Measurements from ENCODE around the gene ZNF629. TPM values are rescaled to one million over a fixed set of nuclear protein-coding genes. Genes with fewer than 3 reads are reported as not detected.

ZNF629 gene
- total RNA-seq (10 to 100 TPM; 19.4 to 21.9 TPM), polyA plus RNA-seq (ENCODE audit: insufficient read depth, low read depth, low replicate concordance) (11.2 TPM)
- long read RNA-seq, donor 1, full-length matches to known transcripts = 5 of 19 reads
- long read RNA-seq, donor 1, partial matches to known transcripts = 14 of 19 reads
- long read RNA-seq, donor 1, other reads (novel, unspliced or antisense) = 0 of 19 reads
- long read RNA-seq, donor 2, full-length matches to known transcripts = 7 of 7 reads
- long read RNA-seq, donor 2, partial matches to known transcripts = 0 of 7 reads
- long read RNA-seq, donor 2, other reads (novel, unspliced or antisense) = 0 of 7 reads

DNA sequence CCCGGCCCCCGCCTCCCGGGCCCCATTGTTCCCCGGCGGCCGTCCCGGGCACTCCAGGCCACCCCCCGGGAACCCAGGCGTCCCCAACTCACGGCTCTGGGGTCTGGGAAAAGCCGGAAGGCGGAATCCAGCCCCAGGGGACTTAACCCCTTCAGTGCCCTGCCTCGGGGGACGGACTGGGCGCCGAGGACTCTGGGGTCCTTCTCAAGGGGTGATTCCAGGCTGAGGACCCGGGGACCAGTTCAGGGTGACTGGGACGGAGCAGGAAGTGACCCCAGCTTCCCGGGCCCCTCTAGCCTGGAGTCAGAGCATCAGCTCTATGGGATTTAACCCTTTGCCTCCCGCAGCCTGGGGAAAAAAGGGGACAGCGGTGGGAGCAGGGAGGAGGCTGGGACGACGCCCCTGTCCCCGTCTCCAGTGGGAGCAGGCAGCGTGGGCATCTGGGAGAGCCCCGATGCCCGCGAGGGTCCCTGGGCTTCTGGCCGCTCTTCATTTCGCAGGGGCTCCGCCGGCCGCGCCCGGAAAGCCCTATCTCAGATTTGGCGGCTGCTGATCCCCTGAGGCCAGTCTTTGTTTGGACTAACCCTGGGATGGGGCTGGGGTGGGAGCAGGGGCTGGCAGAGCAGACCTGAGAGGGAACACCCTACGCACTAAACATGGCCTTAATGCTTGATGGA, at the start of gene ZNF629:
Gene ZNF629 (minus strand): TSS at position 270 of the 677 bp plus-strand sequence. CDS start 2,723 bp downstream, outside the sequence.
- no peak for TF ChIP-seq POLR2A (IDR thresholded peaks at IDR 0.05)
- TF ChIP-seq, protein P1, sequence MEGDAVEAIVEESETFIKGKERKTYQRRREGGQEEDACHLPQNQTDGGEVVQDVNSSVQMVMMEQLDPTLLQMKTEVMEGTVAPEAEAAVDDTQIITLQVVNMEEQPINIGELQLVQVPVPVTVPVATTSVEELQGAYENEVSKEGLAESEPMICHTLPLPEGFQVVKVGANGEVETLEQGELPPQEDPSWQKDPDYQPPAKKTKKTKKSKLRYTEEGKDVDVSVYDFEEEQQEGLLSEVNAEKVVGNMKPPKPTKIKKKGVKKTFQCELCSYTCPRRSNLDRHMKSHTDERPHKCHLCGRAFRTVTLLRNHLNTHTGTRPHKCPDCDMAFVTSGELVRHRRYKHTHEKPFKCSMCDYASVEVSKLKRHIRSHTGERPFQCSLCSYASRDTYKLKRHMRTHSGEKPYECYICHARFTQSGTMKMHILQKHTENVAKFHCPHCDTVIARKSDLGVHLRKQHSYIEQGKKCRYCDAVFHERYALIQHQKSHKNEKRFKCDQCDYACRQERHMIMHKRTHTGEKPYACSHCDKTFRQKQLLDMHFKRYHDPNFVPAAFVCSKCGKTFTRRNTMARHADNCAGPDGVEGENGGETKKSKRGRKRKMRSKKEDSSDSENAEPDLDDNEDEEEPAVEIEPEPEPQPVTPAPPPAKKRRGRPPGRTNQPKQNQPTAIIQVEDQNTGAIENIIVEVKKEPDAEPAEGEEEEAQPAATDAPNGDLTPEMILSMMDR (IDR thresholded peaks at IDR 0.05) = no peak
- peak within 1 kb of the TSS; percentile 77 to 80 for H3K27ac ChIP-seq

DNA sequence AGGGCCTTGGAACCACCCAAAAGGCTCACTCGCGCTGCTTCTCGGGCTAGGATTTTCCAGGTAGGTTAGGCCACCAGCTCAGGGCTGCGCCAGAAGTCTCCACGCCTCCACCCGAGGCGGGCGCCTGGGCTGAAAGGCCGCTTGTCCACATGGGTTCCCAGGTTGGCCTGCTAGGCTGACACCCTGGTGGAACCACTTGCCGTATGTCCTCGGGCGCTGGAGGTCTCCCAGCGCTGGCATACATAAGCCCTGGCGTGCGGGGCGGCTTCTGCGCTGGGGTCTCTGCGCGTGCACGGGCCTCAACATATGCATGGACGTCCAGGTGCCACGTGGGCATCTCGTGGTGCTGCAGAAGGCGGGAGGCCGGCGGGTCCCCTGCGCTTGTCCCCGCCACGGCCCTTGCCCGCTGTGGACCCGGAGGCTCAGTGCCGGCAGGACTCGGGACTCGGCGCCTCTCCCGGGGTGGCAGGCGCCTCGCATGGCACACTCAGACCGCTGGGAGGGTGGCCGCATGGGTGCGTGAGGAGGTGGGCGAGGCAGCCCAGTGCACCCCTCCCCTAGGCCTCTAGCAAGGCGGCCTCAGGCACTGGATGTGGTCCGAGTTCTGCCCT, 47.2 kb upstream of the ZNF629 start:
- no peaks in the 10 kb centered on the region for H3K4me1 ChIP-seq
- 75 to 99% methylated on average over 13 to 32 of the region's 44 CpGs for WGBS, 2 donors
- DNase-seq = no peak
- peak overlapping the region in 1 of 2 donors; percentile 11 for H3K4me3 ChIP-seq
- H3K36me3 ChIP-seq (ENCODE audit: low read depth, missing control alignments) = no peaks in the 10 kb centered on the region
- no peak overlapping the region for H3K27ac ChIP-seq
- no peaks in the 10 kb centered on the region for H3K9me3 ChIP-seq
- no peak for TF ChIP-seq POLR2A (IDR thresholded peaks at IDR 0.05)
- TF ChIP-seq, protein P1 (IDR thresholded peaks at IDR 0.05) = no peak
- H3K27me3 ChIP-seq = no peaks in the 10 kb centered on the region
- intact Hi-C loops (cut with DNase I; ENCODE audit: low total_unique reads) = no loop called here

More for the DNA sequence above, at the start of gene ZNF629:
- peak; percentile 85 for DNase-seq
- intact Hi-C loops (cut with DNase I; ENCODE audit: low total_unique reads) = no loop called here
- Histone ChIP-seq H3K4me1 (peaks cover 17% of the 10 kb centered on the region), H3K4me3 (peak within 1 kb of the TSS; percentile 93 to 96), H3K27me3 (no peaks in the 10 kb centered on the region), H3K36me3 (ENCODE audit: low read depth, missing control alignments) (no peaks in the 10 kb centered on the region), H3K9me3 (no peaks in the 10 kb centered on the region)
- WGBS, 2 donors = 0% methylated on average over 2 to 28 of the region's 37 CpGs

DNA sequence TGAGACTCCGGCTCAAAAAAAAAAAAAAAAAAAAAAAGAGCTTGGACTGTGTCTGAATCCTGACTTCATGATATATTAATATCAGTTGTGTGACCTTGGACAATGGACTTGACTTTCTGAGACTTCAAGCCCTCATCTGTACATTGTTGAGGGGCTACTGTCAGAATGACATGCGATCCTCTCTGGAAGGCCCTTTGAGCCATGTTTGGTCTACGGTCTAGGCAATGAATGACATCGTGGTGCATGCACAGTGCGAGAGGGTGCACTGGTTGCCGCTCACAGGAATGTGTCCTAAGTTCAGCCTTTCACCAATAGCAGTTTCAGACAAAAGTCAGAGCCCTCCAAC, 43.0 kb upstream of the ZNF629 start:
- DNase-seq = no peak
- WGBS, 2 donors = 82 to 87% methylated on average over 6 of the region's 6 CpGs
- TF ChIP-seq, protein P1 (IDR thresholded peaks at IDR 0.05) = no peak
- no peak for TF ChIP-seq POLR2A (IDR thresholded peaks at IDR 0.05)
- Histone ChIP-seq H3K4me3 (no peak overlapping the region), H3K4me1 (no peaks in the 10 kb centered on the region), H3K36me3 (ENCODE audit: low read depth, missing control alignments) (no peaks in the 10 kb centered on the region), H3K9me3 (no peaks in the 10 kb centered on the region), H3K27me3 (no peaks in the 10 kb centered on the region), H3K27ac (no peak overlapping the region)
- intact Hi-C loops (cut with DNase I; ENCODE audit: low total_unique reads) = no loop called here

DNA sequence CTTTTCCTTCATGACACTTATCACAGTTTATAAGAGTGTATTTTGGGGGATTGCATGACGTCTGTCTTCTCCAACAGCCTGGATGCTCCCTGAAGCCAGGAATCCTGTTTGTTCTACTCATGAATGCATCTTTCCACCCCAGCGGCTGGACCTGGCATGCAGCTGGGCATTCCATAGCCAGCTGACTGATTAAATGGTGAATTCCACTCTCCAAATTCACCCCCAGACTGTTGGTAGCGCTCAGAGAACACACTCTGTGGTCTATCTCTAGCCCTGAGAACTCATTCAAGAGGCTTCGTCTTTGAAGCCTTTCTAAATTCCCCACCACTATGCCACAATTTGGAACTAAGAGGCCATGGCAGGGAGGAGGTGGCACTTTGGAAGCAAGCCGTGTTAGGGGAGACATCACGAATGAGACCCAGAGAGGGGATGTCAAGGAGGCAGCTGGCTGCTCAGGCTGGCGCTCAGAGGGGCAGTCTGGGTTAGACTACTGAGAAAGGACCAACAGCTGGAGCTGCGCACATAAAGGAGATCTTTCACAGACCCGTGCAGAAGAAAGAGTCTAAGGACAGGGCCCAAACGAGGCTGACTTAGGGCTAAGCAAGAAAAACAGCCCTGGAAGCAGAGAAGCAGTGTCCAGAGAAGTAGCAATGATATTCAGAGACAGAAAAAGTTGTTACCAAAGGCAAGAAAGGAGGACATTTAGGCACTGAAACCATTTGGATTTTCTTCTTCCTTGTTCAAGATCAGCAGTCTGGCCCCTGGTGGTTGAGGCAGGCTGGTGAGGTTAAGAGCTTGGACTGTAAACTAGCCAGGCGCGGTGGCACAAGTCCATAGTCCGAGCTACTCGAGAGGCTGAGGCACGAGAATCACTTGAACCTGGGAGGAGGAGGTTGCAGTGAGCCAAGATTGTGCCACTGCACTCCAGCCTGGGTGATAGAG, 42.4 kb upstream of the ZNF629 start:
- H3K36me3 ChIP-seq (ENCODE audit: low read depth, missing control alignments) = no peaks in the 10 kb centered on the region
- intact Hi-C loops (cut with DNase I; ENCODE audit: low total_unique reads) = no loop called here
- no peak for TF ChIP-seq POLR2A (IDR thresholded peaks at IDR 0.05)
- TF ChIP-seq, protein P1 (IDR thresholded peaks at IDR 0.05) = no peak
- 83 to 85% methylated on average over 15 of the region's 15 CpGs for WGBS, 2 donors
- H3K4me3 ChIP-seq = no peak overlapping the region
- DNase-seq = no peak
- H3K4me1 ChIP-seq = no peaks in the 10 kb centered on the region
- no peak overlapping the region for H3K27ac ChIP-seq
- no peaks in the 10 kb centered on the region for H3K9me3 ChIP-seq
- no peaks in the 10 kb centered on the region for H3K27me3 ChIP-seq
